Ishikawa (cell line): ENCODE data around the gene SPOUT1.

Source experiments
- CEBPB ChIP-seq: IDR thresholded peaks from 2 replicates; pipeline ENCODE4 v1.6.1; 2012
- CREB1 ChIP-seq: IDR thresholded peaks from 2 replicates; pipeline ENCODE4 v1.6.1; 2012; ENCODE audit warnings: low read depth
- EGR1 ChIP-seq: IDR thresholded peaks from 2 replicates; pipeline ENCODE4 v1.6.1; 2012
- EP300 ChIP-seq: IDR thresholded peaks from 2 replicates; pipeline ENCODE4 v1.6.1; 2012; ENCODE audit warnings: borderline replicate concordance
- FOXM1 ChIP-seq: IDR thresholded peaks from 2 replicates; pipeline ENCODE4 v1.6.1; 2012; ENCODE audit warnings: low read depth, borderline replicate concordance
- NFIC ChIP-seq: IDR thresholded peaks from 2 replicates; pipeline ENCODE4 v1.6.1; 2012
- REST ChIP-seq: IDR thresholded peaks from 2 replicates; pipeline ENCODE4 v1.6.1; 2012; ENCODE audit warnings: low read depth, mild to moderate bottlenecking
- TCF12 ChIP-seq: IDR thresholded peaks from 2 replicates; pipeline ENCODE4 v1.6.1; 2012; ENCODE audit warnings: low read depth
- ZBTB7A ChIP-seq: IDR thresholded peaks from 2 replicates; pipeline ENCODE4 v1.6.1; 2012; ENCODE audit warnings: low read depth
- TF ChIP-seq, protein P1 (sequence below): IDR thresholded peaks from 2 replicates; pipeline ENCODE4 v1.6.1; 2012

DNA sequence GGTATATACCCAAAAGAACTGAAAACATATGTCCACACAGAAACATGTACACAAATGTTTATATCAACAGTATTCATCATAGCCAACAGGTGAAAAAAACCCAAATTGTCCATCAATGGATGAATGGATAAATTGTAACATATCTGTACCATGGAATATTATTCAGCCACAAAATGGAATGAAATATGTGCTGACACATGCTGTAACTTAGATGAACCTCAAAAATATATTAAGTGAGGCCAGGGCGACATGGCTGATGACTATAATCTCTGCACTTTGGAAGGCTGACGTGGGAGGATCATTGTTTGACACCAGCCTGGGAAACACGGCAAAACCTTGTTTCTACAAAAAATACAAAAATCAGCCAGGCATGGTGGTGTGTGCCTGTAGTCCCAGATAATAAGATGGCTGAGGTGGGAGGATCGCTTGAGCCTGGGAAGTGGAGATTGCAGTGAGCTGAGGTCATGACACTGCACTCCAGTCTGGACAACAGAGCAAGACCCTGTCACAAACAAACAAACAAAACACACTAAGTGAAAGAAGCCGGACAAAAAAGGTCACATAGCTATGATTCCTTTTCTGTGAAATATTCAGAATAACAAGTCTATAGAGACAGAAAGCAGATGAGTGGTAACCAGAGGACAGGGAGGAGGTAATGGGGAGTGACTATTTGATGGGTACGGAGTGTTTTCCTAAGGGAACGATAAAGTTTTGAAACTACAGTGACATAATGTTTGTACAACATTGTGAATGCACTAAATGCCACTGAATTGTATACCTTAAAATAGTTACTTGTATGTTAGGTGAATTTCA is 40.7 kb upstream of the SPOUT1 start:
- TF ChIP-seq CEBPB: no peak
- no peak for TF ChIP-seq REST
- no peak for TF ChIP-seq FOXM1
- TF ChIP-seq EP300: no peak
- TF ChIP-seq CREB1: no peak
- TF ChIP-seq ZBTB7A: no peak
- TF ChIP-seq, protein P1, sequence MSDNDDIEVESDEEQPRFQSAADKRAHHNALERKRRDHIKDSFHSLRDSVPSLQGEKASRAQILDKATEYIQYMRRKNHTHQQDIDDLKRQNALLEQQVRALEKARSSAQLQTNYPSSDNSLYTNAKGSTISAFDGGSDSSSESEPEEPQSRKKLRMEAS: no peak
- TF ChIP-seq NFIC: no peak
- TF ChIP-seq EGR1: no peak
- TF ChIP-seq TCF12: no peak
